SKM-1 treated with dmso at 0.1 percent for 144 hours (cell line): ENCODE data around the gene MYO5B.
"Not testable (repeated sequence)": the region's sequence is repeated elsewhere in the genome, so short reads cannot be mapped to it uniquely, and the experiment has no call there.

Experiments used
- DNase-seq: peaks from one replicate; lab custom pipeline; 2025; ENCODE audit not compliant: unreplicated experiment; lab: John Stamatoyannopoulos, UW

MYO5B gene

DNA sequence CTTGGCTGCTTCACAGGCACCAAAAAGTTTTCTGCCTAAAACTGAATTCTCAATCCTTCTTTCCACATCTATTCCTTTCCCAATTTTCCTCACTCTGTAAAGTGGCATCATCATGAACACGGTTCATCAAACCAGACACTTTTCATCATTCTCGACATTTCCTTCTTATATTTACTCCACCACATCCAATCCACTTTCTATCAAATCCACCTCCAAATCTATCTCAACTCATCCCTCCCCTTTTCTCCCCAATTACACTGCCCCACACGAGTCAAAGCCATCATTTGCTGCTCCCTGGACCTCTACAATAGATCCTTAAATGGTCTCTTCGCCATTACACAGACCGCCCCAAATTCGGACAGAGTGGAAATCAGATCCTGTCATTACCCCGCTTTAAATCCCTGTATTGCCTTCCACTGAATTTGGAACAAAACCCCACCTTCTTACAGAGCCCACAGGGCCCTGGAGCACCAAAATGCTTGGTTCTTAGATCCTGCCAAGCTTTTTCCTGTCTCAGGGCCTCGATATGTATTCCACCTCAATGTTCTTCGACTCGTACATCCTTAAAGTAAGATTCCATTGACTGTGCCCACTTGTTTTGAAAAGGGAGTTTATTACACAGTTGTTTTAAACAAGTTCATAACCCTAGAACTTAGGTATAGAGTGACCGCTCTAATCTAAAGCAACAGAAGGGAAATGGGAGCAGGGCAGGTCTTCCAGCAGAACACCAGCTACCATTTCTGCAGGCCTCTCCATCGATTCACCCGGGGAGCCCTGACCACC is 382.5 kb downstream of the MYO5B start:
- no peak for DNase-seq

DNA sequence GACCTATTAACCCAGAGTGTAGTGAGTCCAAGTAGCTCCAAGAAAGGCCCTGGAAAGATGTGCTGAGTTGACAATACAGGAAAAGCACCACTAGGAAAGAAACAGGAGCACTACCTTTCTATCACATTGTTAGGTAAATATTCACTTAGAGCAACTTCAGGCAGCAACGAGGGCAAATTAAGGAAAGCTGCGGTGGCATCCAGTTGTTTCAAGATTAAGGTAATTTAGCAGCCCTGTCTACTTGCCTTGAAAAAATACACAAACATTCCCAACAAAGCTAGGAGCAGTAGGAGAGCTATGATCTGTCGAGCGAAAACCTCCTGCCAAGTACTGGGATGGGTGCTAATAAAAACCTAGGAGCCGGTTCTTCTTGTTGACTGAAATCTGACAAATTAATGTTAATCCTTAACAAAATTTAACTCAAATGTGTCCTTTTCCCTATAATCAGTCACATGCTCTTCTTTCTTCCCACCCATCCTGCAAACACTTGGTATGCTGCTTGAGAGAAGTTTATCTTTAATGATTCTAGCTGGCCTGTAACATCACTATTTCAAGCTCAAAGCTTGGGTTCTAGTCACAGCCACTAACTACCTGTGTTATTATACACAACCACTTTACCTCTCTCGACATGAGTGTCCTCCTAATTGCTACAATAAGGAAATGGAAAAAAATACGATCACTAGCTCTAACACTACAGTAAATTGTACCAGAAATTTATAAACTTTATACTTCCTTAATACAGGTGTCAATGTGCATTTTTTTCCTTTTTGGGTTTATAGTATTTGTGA is 383.6 kb downstream of the MYO5B start:
- no peak for DNase-seq

DNA sequence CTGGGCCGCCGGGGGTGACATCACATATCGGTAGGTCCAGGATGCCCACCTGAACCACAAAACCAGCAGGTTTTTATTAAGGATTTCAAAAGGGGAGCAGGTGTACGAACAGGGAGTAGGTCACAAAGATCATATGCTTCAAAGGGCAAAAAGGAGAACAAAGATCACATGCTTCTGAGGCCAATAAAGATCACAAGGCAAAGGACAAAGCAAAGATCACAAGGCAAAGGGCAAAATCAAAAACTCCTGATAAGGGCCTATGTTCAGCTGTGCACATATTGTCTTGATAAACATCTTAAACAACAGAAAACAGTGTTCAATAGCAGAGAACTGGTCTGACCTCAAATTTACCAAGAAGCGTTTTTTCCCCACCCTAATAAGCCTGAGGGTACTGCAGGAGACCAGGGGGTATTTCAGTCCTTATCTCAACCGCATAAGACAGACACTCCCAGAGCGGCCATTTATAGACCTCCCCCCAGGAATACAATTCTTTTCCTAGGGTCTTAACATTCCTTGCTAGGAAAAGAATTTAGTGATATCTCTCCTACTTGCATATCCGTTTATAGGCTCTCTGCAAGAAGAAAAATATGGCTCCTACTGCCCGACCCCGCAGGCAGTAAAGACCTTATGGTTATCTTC is 386.3 kb downstream of the MYO5B start:
- not testable (repeated sequence) for DNase-seq

DNA sequence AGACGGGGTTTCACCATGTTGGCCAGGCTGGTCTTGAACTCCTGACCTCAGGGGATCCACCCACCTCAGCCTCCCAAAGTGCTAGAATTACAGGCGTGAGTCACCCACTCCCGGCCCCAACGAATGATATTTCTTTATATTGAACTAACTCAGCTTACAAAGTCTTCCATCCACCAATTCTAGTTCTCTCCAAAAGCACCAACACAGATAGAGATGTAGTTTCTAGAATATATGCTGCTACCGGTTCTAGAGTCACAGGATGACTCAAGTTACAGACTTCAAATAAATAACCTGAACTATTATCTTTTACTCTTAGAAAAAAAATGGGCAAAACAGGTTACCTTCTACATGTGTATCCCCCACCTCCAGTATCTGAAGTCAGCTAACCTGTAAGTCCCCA is 390.9 kb downstream of the MYO5B start:
- no peak for DNase-seq

DNA sequence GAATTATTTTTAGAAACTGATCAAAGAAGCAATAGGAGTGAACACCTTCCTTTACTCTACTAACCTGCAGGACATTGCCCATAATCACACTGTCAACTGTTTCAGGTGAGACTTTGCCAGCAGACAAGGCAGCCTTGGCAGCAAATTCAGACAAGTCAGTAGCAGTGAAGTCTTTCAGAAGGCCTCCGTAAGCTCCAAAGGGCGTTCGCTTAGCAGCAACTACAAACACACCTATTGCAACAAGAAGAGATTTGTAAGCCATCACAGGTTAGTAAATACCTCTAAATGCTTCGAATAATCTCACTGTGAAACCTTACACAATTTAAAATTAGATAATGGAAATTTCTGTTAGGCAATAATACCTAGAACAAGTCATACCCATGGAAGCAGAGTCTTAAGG is 392.3 kb downstream of the MYO5B start:
- DNase-seq, result no peak

DNA sequence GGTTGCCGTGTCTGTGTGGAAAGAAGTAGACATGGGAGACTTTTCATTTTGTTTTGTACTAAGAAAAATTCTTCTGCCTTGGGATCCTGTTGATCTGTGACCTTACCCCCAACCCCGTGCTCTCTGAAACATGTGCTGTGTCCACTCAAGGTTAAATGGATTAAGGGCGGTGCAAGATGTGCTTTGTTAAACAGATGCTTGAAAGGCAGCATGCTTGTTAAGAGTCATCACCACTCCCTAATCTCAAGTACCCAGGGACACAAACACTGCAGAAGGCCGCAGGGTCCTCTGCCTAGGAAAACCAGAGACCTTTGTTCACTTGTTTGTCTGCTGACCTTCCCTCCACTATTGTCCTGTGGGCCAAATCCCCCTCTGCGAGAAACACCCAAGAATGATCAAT is 394.5 kb downstream of the MYO5B start:
- DNase-seq, result not testable (repeated sequence)

DNA sequence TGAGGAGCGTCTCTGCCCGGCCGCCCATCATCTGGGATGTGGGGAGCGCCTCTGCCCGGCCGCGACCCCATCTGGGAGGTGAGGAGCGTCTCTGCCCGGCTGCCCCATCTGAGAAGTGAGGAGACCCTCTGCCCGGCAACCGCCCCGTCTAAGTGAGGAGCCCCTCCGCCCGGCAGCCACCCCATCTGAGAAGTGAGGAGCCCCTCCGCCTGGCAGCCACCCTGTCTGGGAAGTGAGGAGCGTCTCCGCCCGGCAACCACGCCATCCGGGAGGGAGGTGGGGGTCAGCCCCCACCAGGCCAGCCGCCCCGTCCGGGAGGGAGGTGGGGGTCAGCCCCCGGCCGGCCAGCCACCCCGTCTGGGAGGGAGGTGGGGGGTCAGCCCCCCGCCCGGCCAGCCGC is 395.1 kb downstream of the MYO5B start:
- not testable (repeated sequence) for DNase-seq

DNA sequence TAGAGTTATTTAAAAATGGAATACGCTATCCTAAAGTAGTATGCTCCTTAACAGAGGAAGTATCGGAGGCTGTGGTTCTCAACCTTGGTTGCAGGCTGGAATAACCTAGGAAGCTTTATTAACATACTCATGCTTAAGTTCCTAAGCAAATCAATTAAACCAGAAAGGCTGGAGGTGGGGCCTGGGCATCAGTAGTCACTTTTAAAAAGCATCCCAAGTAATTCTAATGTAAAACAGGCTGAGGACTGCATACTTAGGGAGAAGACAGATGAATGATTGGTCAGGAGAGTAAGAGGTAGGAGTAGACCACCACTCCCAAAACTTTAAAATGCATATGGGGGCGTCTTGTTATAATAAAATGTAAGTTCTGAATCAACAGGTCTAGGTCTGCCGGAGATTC is 396.9 kb downstream of the MYO5B start:
- no peak for DNase-seq

DNA sequence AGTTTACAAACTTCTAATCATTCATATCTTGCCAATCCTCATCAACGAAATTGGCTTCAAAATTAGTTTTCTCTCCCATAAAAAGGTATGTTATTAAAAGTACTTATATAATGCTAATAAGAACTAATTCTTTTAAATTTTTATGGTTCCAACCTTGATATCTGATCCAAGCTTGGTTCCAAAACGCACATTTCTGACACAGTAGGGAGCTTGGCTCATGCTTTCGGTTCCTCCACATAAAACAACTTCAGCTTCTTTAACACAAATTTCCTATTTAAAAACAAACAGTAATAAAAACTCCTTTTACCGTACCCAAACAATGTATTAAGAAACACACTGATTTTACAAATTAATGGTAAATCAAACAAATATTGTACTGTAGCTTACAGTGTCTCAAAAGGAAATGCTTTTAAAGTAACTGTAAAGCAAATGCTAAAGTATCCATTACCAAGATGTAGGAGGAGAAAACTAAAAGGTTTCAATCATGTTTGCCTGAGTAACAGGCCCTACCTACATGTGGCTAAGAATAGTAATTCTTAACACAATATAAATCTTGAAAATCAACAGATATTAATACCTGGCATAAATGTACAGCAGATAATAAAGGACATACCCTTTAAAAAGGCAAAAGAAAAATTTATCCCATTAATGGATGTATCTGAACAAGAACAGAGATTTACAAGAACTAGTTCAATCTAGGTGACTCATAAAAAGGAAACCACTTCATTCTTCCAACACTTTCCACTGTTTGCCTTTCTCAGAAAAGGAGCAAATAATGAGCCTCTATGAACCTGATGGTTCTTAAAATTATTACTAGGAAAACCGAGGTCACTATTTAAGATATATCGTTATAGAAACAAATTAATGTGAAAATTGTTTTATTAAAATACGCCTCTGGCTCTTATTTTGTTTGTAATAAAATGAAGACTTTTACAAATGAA is 399.1 kb downstream of the MYO5B start:
- DNase-seq, result no peak

DNA sequence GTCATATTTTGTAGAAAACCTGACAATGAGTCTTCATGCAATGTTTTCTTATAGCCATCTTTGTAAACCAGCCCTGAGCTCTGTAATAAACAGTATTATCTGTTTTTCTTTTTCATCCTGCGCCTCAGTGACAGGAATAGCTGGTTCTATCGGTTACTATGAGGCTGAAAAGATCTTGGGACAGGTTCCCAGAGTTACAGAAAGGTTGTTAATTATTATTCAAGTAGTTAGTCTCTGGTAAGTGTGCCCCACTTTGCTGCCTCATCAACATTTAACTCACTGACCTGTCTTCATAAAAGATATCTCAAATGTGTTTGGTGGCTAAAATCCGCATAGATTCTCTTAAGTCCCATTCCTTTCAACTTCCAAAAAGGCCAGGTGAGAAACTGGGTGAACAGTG is 400.2 kb downstream of the MYO5B start:
- DNase-seq, result no peak

DNA sequence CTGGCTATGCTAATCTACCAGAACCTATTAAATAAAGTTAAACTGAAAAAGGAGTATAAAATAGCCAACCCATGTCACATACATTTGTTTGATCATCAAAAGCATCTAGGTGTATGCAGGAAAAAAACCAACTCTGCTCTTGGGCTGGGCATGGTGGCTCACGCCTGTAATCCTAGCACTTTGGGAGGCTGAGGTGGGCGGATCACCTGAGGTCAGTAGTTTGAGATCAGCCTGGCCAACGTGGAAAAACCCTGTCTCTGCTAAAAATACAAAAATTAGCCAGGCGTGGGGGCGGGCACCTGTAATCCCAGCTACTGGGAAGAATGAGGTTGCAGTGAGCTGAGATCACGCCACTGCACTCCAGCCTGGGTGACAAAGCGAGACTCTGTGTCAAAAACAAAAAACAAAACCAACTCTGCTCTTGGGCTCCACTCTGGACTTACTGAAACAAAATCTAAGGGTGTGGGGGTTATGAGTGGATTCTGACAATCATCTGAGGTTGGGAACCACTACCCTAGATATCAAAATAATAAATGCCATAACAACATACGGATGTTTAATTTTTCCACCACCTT is 405.3 kb downstream of the MYO5B start:
- DNase-seq, result not testable (repeated sequence)

DNA sequence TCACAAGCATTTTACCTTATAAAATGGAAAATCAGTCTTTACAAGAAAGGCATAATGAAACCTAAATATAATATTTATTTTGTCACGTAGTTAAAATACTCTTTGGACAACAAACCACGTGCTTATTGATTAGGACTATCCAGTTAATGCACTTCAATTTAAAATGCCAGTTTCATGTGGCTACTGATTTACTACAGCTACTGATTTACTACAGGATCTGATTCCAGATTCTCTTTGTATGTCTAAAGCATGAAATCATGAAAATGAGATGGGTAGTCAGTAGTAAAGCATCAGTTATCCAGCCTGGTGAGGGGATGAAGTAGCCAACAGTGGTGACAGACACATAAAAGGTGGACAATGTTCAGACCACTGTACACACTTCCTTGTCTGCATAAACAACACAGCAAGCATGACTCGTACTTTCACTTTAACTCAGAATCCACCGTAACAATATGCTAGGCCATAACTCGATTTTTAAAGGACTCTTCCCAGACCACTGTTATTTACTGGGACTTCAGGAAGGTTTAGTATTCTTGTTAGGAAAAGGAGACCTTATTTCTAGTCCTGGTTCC is 406.5 kb downstream of the MYO5B start:
- no peak for DNase-seq

DNA sequence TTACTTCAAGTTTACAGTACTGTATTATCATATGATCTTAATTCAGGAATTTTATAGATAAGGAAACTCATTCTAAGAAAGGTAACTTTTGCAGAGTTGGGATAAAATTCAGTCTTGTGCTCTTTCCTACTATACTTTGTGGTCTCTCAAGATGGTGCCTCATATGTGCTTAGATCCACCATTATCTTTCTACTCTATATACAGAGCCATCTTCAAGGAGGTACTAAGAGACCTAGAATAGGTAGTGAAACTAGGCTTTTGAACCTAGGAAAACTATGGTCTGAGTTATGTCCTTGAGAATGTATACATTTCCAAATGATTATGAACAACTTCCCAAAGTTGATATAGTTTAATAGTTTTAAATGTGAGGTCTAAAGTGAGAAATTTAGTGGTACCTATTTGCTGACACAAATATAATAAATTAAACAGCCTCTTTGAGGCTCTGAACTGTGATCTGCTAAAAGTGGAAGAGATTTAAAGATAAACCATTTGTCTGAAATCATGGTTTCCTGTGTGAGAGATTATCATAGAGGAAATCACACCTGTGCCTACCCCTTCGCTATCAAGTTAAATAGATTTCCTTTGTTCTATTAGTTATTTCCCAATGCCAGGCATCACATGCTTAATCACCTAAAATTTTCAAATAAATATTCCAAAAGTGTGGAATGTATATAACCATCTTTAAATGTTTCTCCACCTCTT is 408.8 kb downstream of the MYO5B start:
- DNase-seq, result no peak

DNA sequence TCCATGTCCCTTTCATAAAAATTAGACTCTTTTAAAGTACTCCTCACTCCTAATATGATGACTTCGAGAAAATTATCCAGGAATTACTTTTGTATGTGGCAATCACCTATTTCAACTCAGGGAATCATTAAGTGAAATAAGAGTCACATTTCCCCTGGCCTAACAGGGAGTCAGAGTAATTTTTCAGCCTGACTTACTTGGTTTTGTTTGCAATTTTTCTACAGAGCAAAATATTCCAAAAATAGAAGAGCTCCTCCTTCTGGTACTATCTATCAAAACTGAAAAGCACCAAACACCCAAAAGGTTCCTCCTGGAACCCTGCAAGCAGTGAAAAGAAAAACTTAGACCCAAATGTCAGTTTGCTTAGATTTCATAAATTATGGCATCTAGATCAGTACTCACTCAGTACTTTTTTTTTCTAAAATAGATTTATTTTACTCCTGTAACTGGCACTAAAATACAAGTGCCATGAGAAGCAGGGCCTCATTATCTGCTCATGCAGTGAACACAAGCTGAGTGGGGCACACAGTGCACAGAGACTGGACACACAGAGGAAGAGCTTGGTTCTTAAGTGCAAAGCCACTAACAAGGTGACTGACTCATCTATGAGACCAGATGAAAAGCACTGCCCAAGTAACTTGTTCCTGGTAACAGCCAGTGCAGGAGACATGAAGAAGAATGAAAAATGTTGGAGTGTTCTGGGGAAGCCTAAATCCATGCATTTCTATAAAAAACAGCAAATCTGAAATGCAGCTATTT is 410.3 kb downstream of the MYO5B start:
- DNase-seq, result no peak

DNA sequence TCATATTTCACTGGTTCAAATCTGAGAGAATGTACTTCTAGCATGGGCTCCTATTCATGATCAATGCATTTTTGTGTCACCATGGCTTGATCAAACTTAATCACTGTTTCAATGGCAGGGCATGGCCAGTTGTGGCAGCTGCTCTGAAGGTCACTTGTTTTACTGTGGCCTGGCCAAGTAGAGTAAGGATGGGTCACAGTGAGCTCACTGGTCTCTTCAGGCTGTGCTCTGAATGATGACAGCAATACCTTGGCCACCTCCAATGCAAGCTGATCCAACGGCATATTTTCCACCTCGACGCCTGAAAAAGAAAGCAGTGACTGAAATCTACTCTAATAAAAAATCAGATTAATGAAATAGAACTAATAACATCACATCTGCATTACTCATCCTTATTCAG is 411.3 kb downstream of the MYO5B start:
- DNase-seq, result not testable (repeated sequence)

DNA sequence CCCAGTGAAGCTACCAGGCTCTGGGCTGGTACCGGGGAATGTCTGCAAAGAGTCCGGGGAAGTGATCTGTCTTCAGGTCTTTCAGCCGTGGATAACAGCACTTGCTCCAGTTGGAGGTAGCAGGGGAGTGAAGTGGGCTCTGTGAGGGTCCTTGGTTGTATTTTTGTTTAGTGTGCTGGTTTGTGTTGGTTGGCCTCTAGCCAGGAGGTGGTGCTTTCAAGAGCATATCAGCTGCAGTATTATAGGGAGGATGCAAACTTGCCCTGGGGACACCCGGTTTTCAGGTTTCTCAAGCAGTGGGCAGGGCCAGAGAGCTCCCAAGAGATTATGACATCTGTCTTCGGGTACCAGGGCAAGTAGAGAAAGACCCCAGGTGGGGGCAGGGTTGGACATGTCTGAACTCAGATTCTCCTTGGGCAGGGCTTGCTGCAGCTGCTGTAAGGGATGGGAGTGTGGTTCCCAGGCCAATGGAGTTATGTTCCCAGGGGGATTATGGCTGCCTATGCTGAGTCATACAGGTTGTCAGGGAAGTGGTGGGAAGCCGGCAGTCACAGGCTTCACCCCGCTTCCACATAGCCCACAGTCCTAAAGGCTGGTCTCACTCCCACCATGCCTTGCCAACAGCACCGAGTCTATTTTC is 416.0 kb downstream of the MYO5B start:
- no peak for DNase-seq
